Lung (tissue), 12 donors: ENCODE results near the gene BMP10. TPM values are rescaled to one million over a fixed set of nuclear protein-coding genes. Genes with fewer than 3 reads are reported as not detected.

Experiments
- ATAC-seq: fragments of 200-7000 bp; cut with Tn5 transposase; one replicate; pipeline ENCODE4 v1.9.1; 2020; ENCODE audit warnings: moderate number of reproducible peaks; ENCODE audit not compliant: insufficient read depth, low FRiP score
- DNase-seq, 3 donors: peaks; one replicate each; pipeline ENCODE4 v3.0.0-alpha.2; 2013 to 2017
- H3K27ac ChIP-seq, 2 donors: one replicate each; pipeline ENCODE4 v1.5.1; 2013; ENCODE audit warnings: mild to moderate bottlenecking in 2 of 2, moderate library complexity in 2 of 2, control low read depth in 1 of 2, inconsistent platforms in 1 of 2, low read depth in 1 of 2, low read length in 1 of 2
- H3K27me3 ChIP-seq, 3 donors: one replicate each; pipeline ENCODE4 v1.5.1; 2013; ENCODE audit warnings: low read length in 2 of 3; ENCODE audit not compliant: control insufficient read depth in 3 of 3, insufficient read depth in 3 of 3
- H3K36me3 ChIP-seq, 4 donors: one replicate each; pipeline ENCODE4 v1.5.1; 2013; ENCODE audit warnings: low read length in 4 of 4, mild to moderate bottlenecking in 1 of 4, moderate library complexity in 1 of 4; ENCODE audit not compliant: control insufficient read depth in 4 of 4, insufficient read depth in 4 of 4
- H3K4me1 ChIP-seq, 5 donors: one replicate each; pipeline ENCODE4 v1.5.1; 2013; ENCODE audit warnings: low read length in 5 of 5, mild to moderate bottlenecking in 2 of 5, moderate library complexity in 1 of 5; ENCODE audit not compliant: control insufficient read depth in 5 of 5, insufficient read depth in 5 of 5
- H3K4me3 ChIP-seq: one replicate; pipeline ENCODE4 v1.5.1; 2013; ENCODE audit warnings: mild to moderate bottlenecking, control low read depth, moderate library complexity
- H3K9ac ChIP-seq, 2 donors: one replicate each; pipeline ENCODE4 v1.5.1; 2013; ENCODE audit warnings: low read length in 2 of 2, control low read depth in 1 of 2; ENCODE audit not compliant: insufficient read depth in 1 of 2
- H3K9me3 ChIP-seq, 4 donors: one replicate each; pipeline ENCODE4 v1.5.1; 2013; ENCODE audit warnings: low read length in 3 of 4, mild to moderate bottlenecking in 1 of 4, moderate library complexity in 1 of 4; ENCODE audit not compliant: control insufficient read depth in 4 of 4, insufficient read depth in 3 of 4
- WGBS, 2 donors: extraction: QIAGEN DNeasy Blood & Tissue Kit; methylation state at CpG; one replicate each; pipeline ENCODE4 v1.1.7; 2013; 5-methylcytosine and 5-hydroxymethylcytosine counted together
- polyA plus RNA-seq, 2 donors: library from polyadenylated mRNA; stranded (reverse); fragments of 200-250 nt; gene quantifications; one replicate each; pipeline ENCODE4 v1.2.1, GENCODE V29; 2013
- total RNA-seq, 2 donors: library from RNA; depleted of rRNA in 1 of 2; stranded (reverse); fragments of >200 nt in 1 of 2; gene quantifications; one replicate each; pipeline ENCODE4 v1.2.1, GENCODE V29; 2014 to 2021
- TF ChIP-seq, protein P1 (sequence below): IDR thresholded peaks from 2 replicates; pipeline ENCODE4 v1.5.1; 2012; ENCODE audit warnings: mild to moderate bottlenecking; ENCODE audit errors: control extremely low read depth, extremely low read depth
- donor health status: control.
- donor health status: control.
- donor health status: Bipolar disorder and iron deficiency.
- donor health status: healthy.
- donor health status: DM: yes; HTN: yes; CAD: no.

Gene BMP10
- total and polyA plus RNA-seq, 4 donors: 0.31 TPM; not detected in 3

DNA sequence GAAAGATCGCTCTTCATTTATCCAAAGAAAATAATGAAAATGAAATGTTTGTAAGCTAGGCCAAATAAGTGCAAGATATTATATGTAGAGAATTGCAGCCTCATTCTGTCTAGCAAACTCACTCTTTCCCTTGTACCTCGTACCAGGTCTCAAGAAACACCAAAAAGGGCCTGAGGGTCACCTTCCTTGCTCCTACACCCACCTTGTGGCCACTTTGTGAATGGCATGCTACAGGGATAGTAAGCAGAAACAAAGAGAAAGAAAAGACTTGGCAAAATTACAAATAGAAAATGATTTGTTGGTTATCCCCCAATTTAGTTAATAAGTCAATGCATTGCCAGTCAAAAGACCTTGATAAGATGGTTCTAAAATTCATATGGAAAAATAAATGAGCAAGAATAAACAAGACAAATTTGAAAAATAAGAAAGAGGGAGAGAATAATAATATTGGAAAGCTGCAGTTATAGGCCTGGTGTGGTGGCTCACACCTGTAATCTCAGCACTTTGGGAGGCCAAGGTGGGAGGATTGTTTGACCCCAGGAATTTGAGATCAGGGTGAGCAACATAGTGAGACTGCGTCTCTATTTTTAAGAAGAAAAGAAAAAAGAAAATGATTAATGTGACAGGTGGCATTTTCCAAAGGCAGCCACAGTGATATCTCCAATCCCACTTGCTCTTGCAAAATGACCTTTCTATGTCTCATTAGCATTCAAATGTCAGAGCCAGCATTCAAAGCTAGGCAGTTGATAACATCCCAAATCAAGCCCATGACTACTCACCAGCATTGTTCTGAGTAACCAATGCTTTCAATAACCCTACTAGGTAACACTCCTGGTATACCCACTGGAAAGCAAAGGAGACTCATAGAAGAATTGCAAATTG lies 38.8 kb upstream of the BMP10 start:
- H3K9ac ChIP-seq: no peak overlapping the region
- H3K9me3 ChIP-seq: no peaks in the 10 kb centered on the region
- H3K4me1 ChIP-seq: peaks cover 0 to 15% (median 0%) of the 10 kb centered on the region in 5 donors
- H3K27me3 ChIP-seq: no peaks in the 10 kb centered on the region
- no peak overlapping the region for H3K27ac ChIP-seq
- ATAC-seq (peak; percentile 65), DNase-seq (peak; percentile 73 to 83 (median 82))
- 68% methylated on average over 3 of the region's 3 CpGs for WGBS, 2 donors
- no peak overlapping the region for H3K4me3 ChIP-seq
- H3K36me3 ChIP-seq: no peaks in the 10 kb centered on the region
- TF ChIP-seq, protein P1, sequence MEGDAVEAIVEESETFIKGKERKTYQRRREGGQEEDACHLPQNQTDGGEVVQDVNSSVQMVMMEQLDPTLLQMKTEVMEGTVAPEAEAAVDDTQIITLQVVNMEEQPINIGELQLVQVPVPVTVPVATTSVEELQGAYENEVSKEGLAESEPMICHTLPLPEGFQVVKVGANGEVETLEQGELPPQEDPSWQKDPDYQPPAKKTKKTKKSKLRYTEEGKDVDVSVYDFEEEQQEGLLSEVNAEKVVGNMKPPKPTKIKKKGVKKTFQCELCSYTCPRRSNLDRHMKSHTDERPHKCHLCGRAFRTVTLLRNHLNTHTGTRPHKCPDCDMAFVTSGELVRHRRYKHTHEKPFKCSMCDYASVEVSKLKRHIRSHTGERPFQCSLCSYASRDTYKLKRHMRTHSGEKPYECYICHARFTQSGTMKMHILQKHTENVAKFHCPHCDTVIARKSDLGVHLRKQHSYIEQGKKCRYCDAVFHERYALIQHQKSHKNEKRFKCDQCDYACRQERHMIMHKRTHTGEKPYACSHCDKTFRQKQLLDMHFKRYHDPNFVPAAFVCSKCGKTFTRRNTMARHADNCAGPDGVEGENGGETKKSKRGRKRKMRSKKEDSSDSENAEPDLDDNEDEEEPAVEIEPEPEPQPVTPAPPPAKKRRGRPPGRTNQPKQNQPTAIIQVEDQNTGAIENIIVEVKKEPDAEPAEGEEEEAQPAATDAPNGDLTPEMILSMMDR: peak; percentile 93

DNA sequence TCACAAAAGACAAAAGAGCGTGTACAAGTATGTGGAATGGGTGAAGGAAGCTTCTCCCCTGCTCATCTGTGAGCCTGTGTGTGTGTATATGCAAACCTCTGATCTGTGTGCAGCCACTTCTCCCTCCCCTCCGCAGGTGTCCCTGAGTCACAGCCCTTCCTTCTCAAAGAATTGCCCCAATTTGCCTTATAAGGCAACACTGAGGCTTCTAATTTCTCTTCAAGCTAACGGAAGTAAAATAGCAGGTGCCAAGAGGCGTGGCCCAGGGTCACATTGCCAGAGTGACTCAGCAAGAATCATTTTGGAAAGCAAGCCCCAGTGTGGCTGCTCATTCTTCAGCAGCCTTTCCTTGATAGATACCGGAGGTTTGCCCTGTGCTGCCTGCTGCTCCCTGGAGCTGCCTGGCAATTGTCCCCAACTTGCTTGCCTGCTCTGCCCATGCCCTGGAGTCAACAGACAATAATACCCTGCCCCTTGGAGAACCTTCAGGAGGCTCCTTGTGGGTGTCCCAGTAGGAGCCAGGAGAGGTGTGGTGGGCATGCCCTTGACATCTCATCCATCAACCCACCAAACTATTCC lies 37.3 kb upstream of the BMP10 start:
- no peak overlapping the region for H3K4me3 ChIP-seq
- H3K27ac ChIP-seq: peak overlapping the region in 1 of 2 donors; percentile 64
- DNase-seq (peak in 1 of 3 donors; percentile 35), ATAC-seq (peak; percentile 80)
- no peaks in the 10 kb centered on the region for H3K27me3 ChIP-seq
- TF ChIP-seq, protein P1: no peak
- no peaks in the 10 kb centered on the region for H3K36me3 ChIP-seq
- peaks cover 0 to 15% (median 0%) of the 10 kb centered on the region in 5 donors for H3K4me1 ChIP-seq
- no peak overlapping the region for H3K9ac ChIP-seq
- WGBS, 2 donors: 20 to 25% methylated on average over 5 of the region's 5 CpGs
- peaks cover 0 to 5% (median 0%) of the 10 kb centered on the region in 4 donors for H3K9me3 ChIP-seq

DNA sequence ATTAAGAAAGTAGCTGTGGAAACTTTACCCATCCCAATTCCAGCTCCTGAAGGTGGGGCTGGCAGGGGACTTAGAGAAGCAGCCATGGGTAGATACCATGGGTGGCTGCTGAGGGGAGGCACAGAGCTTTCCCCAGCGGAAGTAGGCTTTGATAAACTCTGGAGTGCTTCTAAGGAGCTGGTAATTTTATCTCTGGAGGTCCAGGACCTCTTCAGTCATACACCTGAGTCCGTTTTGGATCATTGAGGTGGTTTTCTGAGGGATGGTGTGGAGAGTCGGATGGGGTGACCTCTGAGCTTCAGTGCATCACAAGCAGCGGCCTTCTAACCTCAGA lies 36.7 kb upstream of the BMP10 start:
- 61 to 80% methylated on average over 4 of the region's 4 CpGs for WGBS, 2 donors
- ATAC-seq (no peak), DNase-seq (no peak)
- Histone ChIP-seq H3K9me3 (peaks cover 0 to 5% (median 0%) of the 10 kb centered on the region in 4 donors), H3K27me3 (no peaks in the 10 kb centered on the region), H3K4me3 (no peak overlapping the region), H3K36me3 (no peaks in the 10 kb centered on the region), H3K4me1 (peaks cover 0 to 15% (median 0%) of the 10 kb centered on the region in 5 donors), H3K27ac (peak overlapping the region in 1 of 2 donors; percentile 32), H3K9ac (no peak overlapping the region)
- TF ChIP-seq, protein P1: no peak
